Measurements from ENCODE around the gene AGBL1.
"Not testable (repeated sequence)": the region's sequence is repeated elsewhere in the genome, so short reads cannot be mapped to it uniquely, and the experiment has no call there.

The AGBL1 gene

DNA sequence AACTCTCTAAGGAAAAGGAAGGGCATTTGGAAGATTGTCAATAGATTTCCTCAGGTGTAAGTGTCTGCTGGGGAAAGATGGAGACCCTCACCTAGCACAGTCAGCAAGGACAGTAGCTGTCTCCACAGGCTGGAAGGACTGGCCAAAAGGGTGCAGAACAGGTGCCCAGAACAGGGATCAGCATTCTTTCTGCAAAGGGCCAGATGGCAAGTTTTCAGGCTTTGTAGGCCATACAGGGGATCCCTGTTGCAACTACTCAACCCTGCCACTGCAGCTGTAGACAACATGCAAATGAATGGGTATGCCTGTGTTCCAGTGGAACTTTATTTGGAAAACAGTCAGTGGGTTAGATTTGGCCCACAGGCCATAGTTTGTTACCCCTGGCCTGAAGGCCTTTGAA is 8.1 kb downstream of the AGBL1 start:
- DNase-seq: no peak

GRCh38 chr15:86089422-86089821 is 9.8 kb downstream of the AGBL1 start:
- DNase-seq: no peak

DNA sequence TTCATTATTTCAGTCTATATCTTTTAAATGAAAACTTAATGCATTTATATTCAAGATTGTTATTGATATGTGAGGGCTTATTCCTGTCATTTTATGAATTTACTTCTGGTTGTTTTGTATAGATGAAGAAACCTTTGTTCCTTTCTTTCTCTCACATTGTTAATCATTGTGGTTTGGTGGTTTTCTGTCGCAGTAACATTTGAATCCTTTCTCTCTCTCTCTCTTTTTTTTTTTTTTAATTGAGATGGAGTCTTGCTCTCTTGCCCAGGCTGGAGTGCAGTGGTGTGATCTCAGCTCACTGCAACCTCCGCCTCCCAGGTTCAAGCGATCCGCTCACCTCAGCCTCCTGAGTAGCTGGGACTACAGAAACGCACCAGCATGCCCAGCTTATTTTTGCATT is 22.1 kb downstream of the AGBL1 start:
- no peak for DNase-seq

DNA sequence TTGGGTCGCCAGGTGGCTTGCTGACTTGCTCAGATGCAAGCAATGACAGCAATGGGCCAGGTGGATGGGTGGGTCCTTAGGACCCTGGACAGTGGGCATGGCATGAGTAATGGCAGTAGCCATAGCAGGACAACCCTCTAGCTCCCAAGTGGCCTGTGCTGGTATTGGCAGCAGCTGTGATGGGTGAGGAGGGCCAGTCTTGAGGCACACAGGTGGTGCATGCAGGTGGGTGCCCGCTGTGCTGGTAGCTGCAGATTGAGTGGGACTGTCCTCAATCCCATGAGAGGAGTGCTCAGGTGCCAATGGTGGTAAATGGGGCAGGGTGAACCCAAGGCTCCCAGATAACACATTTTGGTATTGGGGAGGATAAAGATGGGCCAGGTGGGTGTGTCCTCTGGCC is 24.2 kb downstream of the AGBL1 start:
- no peak for DNase-seq

DNA sequence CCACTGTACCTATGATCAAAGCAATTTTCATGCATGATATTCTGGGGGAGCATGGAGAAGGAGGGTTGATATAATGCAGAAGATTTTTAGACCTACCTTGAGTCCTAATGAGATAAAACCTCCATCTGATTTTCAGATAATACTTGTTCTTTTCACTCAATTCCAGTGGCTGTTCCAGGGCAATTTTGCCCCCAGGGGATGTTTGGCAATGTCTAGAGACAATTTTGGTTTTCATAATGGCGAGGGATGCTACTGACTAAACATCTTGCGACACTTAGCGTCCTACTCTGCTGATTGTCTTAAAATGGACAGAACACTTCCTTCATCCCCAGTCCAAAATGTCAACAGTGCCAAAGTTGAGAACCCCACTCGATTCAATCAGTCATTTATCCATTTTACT is 26.6 kb downstream of the AGBL1 start:
- DNase-seq: no peak

DNA sequence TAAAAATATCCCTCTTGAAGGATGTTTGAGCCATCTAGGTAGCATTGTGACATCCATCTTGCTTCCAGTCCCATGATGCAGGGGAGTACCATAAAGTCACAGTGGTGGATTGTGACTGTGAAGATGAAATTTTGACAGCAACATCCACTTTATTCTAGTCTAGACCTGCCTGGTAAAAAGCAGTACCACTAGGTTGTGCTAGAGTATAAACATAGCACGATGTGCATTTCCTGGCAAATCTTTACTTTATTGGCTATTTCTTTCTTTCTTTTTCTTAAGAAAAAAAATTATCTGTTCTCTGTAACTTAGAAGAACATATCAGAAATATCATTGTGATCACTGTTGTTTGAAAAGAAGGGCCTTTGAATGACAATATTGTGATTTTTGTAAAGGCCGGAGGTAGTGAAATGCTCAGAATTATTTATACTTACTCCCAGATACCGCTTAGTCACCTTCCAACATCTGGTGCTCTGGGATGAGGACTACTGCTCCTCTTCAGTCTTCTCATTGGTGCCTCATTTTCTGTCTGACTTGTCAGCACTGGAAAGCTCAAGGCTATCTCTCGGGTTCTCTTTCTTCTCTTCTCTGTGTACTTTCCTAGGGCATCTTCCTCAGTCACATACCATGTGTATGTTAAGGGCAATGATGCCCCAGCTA is 35.6 kb downstream of the AGBL1 start:
- DNase-seq: no peak

DNA sequence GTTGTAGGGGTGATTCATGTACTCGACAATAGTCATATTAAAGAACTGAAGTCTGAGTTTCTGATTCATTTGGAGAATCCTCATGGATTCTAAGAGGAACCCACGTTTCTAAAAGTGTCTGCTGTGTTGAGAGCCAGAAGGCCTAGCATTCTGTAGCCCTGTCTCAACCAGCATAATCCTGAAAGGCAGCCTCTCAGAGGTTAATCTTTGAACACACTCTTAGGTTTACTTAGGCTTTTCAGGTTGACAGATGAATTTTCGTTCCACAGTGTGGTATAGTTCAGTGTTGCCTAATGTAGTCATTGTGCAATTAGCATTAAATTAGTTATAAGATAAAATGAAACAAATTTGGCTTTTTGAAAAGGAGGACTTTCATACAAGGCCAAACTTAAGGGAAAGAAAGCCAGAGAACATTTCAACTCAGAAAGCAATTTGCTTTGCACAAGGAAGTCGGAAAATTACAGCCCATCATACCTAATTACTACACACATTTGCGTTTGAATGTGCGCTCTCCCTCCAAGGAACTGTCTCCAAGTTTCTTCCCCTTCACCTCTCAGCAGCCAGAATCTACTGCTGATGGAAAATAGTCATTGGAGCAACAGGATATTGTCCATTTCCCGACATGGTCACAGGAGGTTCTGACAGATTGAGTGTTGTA is 42.0 kb downstream of the AGBL1 start:
- no peak for DNase-seq

GRCh38 chr15:86122691-86123391 is 43.2 kb downstream of the AGBL1 start:
- DNase-seq: not testable (repeated sequence)

DNA sequence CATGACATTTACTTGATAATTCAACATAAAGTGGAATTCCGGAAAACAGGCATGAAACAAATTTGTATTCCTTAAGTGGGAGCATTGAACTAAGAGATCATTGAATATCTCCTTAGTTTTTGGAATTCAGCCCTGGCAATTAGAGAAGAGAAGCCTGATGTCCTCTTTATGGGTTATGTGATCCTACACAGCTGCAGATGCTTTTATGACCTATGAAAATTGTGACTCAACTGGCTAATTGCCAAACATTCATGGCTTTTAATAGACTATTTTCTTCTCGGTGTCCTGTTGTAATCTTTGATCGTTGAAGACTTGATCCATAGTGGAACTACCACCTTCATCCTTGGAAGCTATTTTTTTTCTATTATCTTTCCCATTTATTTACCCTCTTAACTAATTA is 46.1 kb downstream of the AGBL1 start:
- DNase-seq: no peak

GRCh38 chr15:86127547-86127946 is 47.9 kb downstream of the AGBL1 start:
- no peak for DNase-seq

DNA sequence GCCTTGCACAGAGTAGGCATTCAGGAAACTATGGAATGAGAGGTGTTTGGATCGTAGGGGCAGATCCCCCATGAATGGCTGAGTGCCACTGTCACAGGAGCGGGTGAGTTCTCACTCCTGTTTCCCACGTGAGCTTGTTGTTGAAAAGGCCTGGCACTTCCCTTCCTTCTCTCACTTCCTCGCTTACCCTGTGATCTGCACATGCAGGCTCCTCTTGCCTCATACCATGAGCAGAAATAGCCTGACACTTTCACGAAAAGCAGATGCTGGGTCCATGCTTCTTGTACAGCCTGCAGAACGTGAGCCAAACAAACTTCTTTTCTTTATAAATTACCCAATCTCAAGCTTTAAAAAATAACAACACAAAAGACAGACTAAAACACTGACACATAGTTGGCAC is 55.4 kb downstream of the AGBL1 start:
- DNase-seq: peak in 2 of 3 donors; percentile 6 to 22

DNA sequence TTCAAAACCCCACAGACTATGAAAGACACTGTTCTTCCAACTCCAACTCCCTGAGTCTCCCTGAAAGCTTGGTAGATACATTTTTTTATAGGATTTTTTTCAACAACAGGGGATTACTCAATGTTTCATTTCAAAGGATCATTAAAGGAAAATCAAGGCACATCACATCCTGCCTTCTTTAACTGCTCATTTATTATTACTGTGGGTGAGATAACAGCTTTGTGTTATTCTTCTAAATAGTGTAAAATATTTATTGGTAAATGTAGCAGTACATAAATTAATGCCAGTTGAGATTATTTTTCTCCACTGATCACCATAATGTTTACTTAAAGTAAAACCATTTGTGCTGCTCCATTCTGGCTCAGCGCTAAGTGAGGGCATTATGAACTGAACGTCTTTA is 57.2 kb downstream of the AGBL1 start:
- DNase-seq: no peak

GRCh38 chr15:86138798-86139197 is 59.1 kb downstream of the AGBL1 start:
- DNase-seq: no peak

DNA sequence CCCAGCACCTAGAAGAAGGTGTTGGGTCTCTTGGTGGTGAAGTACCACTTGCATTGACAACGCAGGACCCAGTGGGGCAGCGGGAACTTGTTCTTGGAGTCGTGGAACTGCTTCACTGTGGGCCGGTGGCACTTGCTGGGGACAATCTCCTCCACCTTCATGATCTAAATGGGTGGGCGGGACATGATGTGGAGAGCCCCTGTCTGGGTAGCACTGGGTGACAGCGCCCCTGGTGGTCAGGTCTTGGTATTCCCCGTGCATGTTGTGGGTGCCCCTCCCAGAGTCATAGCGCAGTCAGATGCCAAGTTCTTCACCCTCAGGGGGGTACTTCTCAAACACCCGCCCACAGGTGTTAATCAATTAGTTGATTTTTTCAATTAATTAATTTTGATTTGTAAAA is 60.2 kb downstream of the AGBL1 start:
- peak in 1 of 3 donors; percentile 4 for DNase-seq

DNA sequence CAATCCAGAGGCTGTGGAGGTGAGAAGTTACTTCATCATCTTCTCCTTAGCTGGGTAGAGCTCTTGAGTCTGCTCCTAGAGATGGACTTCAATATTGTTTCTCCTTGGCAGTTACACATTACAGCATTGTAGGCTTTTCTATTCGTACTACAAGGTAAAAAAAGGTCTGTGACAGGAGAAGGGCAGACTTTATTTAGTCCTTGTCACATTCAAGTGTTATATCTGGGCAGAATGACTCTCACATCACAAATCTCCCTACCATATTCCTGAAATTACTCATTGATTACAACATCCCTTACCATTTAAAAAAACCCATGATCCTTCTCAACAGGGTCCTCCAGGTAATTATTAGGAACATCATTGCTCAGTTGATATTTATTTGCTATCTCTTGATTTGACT is 75.0 kb downstream of the AGBL1 start:
- no peak for DNase-seq

GRCh38 chr15:86155551-86155950 is 75.9 kb downstream of the AGBL1 start:
- DNase-seq: no peak

- DNase-seq: no peak
These were observed 78.1 kb downstream of the AGBL1 start for GRCh38 chr15:86157606-86158293.

DNA sequence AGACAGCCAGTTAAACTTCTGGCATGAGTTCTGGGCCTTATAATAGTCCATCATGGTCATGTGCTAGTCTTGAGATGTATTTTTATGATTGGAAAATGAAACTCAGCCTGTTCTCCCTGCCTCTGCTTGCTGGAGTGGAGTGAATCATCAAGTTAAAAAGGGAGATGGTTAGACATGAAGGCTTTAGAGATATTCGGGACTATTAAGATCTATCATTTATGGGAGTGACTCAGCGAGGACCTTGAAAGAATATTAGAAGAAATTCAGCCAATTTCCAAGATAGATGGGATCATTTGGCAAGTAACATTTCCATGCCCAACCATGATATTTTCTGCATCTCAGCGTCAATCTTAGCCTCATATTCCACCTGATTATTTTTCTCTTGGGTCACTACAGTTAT is 79.8 kb downstream of the AGBL1 start:
- DNase-seq: no peak

DNA sequence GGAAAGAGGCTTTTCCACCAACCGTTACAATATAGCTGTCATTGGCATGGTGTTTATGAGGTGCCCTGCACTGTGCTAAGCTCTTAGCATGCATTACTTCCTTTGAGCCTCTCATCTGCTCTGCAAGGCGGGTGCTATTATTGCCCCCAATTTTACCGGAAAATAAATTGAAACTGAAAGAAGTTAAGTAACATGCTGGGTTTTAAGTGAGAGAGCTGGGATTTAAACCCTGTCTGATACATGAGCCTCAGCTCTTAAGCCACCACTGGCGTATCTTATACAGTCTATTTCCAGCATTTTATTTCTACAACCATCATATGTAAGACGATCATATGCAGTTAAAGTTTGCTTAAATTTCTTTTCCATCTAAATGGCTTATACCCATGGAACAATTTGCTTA is 81.6 kb downstream of the AGBL1 start:
- no peak for DNase-seq

GRCh38 chr15:86162172-86162591 is 82.5 kb downstream of the AGBL1 start:
- no peak for DNase-seq

GRCh38 chr15:86162641-86163040 is 83.0 kb downstream of the AGBL1 start:
- DNase-seq: no peak

DNA sequence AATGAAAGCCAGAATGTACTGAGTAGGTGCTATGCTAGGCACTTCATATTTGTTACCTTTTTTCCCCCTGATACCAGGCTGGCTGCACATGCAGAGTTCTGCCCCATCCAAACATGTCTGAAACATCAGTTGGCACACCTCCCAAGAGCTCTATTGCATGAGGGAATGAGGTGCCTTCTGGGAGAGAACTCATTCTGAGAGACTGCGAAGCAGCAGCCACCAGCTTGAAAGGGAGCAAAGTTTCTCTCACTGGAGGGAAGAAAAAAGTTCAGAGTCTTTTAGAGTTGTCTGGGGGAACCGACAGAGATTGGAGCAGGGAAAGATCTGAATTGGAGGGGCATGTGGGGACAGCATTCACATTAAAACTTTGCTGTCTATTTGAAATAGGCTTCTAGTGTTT is 84.1 kb downstream of the AGBL1 start:
- DNase-seq: no peak

GRCh38 chr15:86164232-86164898 is 84.7 kb downstream of the AGBL1 start:
- DNase-seq: no peak
